ENCODE measurements around the gene WNT7B.

Gene WNT7B

GRCh38 chr22:45903355-45904135 lies 73.4 kb downstream of the WNT7B start:
- no peak for DNase-seq

- no peak for DNase-seq
Observed at GRCh38 chr22:45897736-45898135, 79.2 kb downstream of the WNT7B start.

DNA sequence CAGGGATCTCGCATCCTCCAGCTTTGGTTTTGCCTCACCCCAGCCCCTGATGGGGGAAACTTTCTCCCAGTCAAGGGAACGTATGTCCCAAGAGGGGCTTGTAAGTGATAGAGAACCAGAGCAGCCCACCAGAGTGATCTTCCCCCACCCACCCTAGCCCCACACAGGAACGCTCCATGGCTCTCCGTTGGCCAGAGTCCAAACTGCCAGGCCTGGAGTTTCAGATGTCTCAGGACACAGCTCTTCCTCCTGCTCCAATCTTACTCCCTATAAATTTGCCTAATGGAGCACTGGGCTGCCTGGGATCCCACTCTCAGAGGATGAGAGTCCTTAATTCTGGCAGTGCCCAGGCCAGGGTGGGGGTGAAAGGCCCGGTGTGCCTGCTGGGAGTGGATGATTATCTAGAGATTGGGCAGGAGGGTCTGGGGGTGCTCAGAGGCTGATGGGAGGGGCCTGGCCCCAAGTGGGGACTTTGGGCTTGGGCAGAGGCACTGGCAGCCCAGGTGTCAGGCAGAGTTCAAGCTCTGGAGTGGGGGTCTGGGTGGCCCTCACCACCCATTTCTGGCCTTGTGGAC lies 79.9 kb downstream of the WNT7B start:
- DNase-seq = no peak

DNA sequence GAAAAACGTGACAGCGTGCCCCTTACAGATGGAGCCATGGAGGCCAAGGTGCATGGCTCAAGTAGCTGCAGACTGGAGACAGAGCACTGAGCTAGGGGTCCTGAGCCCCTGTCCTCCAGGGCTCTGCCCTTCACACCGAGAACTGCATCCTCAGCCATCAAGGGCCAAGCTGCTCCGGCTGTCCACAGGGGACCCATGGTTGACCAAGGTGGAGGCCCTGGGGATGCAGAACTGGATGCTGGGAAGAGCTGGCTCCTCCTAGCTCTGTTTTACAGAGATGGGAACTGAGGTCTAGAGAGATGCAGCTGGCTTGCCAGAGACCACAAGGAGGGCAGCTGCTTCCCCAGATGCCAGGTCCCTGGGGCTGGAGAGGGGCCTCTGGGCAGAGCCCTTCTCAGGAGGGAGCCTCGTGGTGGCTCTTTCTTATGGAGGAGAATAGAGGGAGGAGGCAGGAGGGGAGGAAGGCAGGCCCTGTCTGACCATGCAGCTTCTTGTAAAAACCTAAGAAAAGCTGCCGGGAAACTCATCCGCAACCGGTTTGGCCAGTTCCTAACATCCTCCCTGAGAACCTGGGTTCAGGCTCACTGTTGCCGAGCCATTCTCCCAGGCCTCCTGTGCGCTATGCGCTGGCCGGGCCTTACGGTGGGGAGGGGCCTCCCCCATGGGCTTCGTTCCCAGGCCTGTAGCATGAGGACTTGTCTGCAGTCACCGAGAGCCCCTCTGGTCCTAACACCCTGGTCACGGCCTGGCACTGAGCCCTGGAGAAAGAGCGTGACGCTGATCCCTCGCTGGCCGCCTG lies 80.6 kb downstream of the WNT7B start:
- peak; percentile 48 for DNase-seq

- no peak for DNase-seq
Observed at GRCh38 chr22:45895436-45896152, 81.4 kb downstream of the WNT7B start.

DNA sequence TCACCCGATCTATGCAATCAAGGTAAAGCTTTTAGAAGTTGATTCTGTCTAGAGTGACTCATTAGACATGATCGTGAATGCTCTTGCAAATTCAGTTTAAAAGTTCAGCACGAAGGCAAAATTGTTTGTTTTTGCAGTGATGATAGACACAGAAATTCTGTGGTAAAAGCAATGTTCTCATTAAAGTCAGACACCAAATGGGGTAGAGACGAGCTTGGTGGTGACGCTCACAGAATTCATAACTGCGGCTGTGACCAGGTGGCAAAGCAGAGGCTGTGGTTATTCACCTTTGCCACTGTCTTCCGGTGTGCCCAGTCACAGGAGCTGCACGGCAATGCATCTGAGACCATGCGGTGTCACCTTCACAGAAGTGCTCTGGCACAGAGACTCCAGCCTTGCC lies 83.4 kb downstream of the WNT7B start:
- no peak for DNase-seq

- no peak for DNase-seq
Observed at GRCh38 chr22:45892681-45893461, 84.1 kb downstream of the WNT7B start.

- DNase-seq = no peak
Observed at GRCh38 chr22:45891996-45892621, 84.9 kb downstream of the WNT7B start.

DNA sequence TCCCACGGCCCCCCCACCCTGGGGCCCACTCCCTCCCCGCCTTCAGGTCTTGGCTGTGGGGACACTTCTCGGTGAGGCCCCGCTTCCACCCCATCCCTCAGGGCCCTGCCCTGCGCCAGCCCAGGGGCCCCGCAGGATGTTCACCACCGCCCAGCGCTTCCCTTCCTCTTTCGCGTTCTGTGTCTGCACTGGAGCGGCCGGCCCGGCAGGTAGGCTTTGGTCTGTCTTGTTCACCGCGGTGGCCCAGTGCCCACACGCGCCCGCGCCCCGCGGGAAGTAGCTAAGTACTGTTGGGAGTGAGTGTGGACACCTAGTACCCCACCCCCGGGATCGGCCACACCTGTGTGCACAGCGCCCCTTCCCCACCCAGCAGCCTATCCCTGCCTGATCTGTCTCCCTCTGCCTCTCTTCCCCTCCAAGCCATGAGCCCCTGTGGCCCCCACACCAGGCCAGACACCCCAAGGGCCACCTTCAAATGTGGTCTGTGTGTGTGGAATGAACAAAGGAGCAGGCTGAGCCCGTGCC lies 85.4 kb downstream of the WNT7B start:
- no peak for DNase-seq

DNA sequence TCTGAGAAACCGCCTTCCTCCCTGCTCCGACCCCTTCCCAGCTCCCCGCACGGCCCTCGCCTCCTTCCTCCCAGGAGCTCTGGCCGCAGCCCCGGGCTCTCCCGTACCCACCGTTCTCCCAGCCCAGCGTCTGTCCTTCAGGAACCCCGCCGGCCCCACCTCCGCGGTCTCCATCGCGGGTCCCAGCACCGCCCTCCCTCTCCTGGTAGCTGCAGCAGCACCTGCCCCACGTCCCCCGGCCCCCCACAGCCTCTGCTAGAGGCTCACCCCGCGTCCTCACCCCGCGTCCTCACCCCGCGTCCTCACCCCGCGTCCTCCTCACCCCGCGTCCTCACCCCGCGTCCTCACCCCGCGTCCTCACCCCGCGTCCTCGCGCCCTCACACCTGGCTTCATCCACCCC lies 85.9 kb downstream of the WNT7B start:
- no peak for DNase-seq

- no peak for DNase-seq
Observed at GRCh38 chr22:45890351-45890635, 86.7 kb downstream of the WNT7B start.

GRCh38 chr22:45889539-45890350 lies 87.2 kb downstream of the WNT7B start:
- DNase-seq = no peak

- no peak for DNase-seq
Observed at GRCh38 chr22:45889093-45889538, 87.8 kb downstream of the WNT7B start.

DNA sequence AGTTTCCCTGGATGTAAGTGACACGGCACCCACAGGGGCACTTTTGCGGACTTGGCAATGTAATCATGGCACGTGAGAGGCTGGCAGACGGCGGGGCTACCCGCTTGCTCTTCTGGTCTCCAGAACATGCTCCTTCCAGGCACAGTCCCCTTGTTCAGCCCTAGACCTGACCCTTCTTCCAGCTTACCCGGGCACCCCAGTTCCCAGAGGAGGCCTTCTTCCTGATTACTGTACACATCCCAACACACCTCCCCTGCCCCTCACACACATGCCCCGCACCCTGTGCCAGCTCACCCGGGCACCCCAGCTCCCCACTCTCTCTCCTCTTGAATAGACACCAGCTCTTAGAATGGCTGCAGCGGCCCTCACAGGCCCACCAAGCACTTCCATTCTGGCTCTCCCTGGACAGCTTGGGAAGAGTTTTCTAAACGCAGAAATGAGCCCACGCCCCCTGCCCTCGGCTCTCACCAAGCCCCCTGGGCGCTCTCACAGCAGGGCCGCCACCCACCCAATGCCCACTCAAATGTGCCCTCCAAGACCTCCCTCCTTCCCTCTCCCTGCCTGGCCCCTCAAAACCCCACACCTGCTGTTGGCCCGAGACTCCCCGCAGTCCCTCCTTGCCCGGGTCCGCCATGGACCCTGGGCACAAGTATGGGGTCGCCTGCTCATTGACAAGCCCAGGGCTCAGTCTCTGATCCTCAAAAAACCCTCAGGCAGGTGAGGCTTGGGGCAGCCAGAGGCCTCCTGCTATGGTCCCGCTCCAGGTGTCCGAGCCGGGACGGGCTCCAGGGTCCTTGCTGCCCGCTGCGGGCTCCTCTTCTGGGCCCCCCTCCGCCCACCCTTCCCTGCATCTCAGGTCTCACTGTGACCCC lies 88.5 kb downstream of the WNT7B start:
- DNase-seq = no peak

- no peak for DNase-seq
Observed at GRCh38 chr22:45887202-45888131, 89.5 kb downstream of the WNT7B start.

- no peak for DNase-seq
Observed at GRCh38 chr22:45886540-45886939, 90.4 kb downstream of the WNT7B start.

DNA sequence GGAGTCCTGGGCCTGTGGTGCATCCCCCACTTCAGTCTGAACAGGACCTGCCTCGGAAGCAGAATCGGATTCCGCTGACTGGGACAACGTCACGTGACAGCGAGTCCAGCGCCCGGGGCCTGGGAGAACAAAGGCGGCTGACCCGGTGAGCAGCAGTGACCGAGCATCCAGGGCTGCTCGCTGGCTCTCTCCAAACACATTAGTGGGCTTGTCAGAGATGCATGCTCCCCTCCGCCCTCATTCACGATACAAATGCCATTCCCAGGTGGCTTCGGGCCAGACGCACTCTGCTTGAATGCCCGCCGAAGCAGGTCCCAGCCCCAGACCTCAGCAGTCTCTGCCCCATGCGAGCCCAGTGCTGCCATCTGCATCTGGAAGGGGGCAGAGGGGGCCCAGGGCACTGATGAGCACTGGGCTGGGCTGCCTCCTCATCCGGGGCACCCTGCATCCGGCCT lies 91.0 kb downstream of the WNT7B start:
- DNase-seq = no peak

DNA sequence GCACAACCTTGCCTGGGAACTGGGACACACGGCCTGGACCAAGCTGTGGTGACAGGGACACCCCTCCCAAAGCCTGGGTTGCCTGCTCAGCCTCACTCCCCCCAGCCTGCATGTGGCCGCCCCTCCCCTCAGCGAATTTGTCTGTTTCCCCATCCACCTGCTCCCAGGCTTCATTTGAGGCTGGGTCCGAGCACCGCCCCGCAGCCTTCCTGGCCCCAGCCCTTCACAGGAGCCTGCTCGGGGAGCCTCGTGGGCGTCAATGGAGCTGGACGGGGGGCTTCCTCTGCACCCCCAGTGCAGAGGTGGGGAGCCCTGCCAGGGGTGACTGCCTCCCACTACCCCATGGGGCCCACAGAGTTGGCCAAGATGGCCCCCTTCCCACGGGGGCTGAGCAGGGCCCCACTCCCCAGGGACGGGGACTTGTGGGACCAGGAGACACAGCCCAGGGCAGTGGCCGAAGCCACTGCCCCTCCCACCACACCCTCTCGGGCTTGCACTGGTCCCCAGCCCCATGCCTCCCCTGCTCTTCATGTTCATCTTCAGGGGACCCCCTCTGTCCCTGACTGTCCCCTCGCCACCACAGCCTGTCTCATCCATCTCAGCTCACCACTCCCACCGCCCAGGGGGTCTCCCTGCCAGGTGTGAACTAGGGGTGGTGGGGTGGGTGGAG lies 91.7 kb downstream of the WNT7B start:
- no peak for DNase-seq
